Endothelial cell of umbilical vein (primary cell): ENCODE results near the gene PRXL2B. TPM values are rescaled to one million over a fixed set of nuclear protein-coding genes. Genes with fewer than 3 reads are reported as not detected.

Experiments
- BruUV-seq: library from RNA; stranded (reverse); fragments of 400-500 nt; replicated peaks from 2 replicates; lab custom pipeline; 2021; lab: Mats Ljungman, UMichigan
- CTCF ChIA-PET: fragments of 300-600, 350-600 bp; sonication (Branson Sonifier 250); formaldehyde crosslinking; loops from one replicate; lab custom pipeline; 2021; ENCODE audit warnings: antibody characterized with exemption, inconsistent platforms; lab: Charles Lee
- POLR2A ChIA-PET: fragments of 300-600, 350-600 bp; sonication (Branson Sonifier 250); formaldehyde crosslinking; loops from one replicate; lab custom pipeline; 2021; ENCODE audit warnings: antibody characterized with exemption, inconsistent platforms; lab: Charles Lee
- DNase-seq: peaks from one replicate; pipeline ENCODE4 v3.0.0-alpha.2; 2011; ENCODE audit warnings: low read depth, low spot score
- FAIRE-seq: peaks from 2 replicates; lab custom pipeline; 2011; peaks lifted over from hg19 to GRCh38; lab: Jason Lieb, UNC
- H2AFZ ChIP-seq: 2 replicates; pipeline ENCODE4 v1.6.0; 2012; ENCODE audit warnings: low read depth, low read length, control low read depth, inconsistent platforms
- H3K27ac ChIP-seq: 2 replicates; pipeline ENCODE4 v1.5.1; 2011; ENCODE audit warnings: low read depth, mild to moderate bottlenecking, control low read depth, low read length, moderate library complexity; ENCODE audit not compliant: insufficient read depth
- H3K27me3 ChIP-seq, 2 experiments: 2 replicates each; pipeline versions ENCODE4 v1.6.0 to v1.6.1; 2011; ENCODE audit warnings: low read length in 2 of 2, mixed read lengths in 1 of 2; ENCODE audit not compliant: control insufficient read depth in 2 of 2, insufficient read depth in 2 of 2
- H3K36me3 ChIP-seq, 2 experiments: 2 replicates in 1 of 2; 3 replicates in 1 of 2; pipeline ENCODE4 v1.5.1; 2011; ENCODE audit warnings: low read length in 2 of 2, mild to moderate bottlenecking in 1 of 2, moderate library complexity in 1 of 2; ENCODE audit not compliant: control insufficient read depth in 2 of 2, insufficient read depth in 2 of 2; ENCODE audit errors: extremely low read depth in 1 of 2
- H3K4me1 ChIP-seq: 3 replicates; pipeline ENCODE4 v1.5.1; 2011; ENCODE audit warnings: mild to moderate bottlenecking, low read length; ENCODE audit not compliant: control insufficient read depth, insufficient read depth; ENCODE audit errors: extremely low read depth
- H3K4me2 ChIP-seq: 2 replicates; pipeline ENCODE4 v1.6.1; 2011; ENCODE audit warnings: low read length, control low read depth, mixed read lengths; ENCODE audit not compliant: insufficient read depth
- H3K4me3 ChIP-seq, 3 experiments: fragments of 200-600 bp in 1 of 3; sonication (generic), shearing (Covaris generic) in 1 of 3; replicated peaks in 1 of 3; 2 replicates each; pipeline ENCODE4 v1.5.1; 2011 to 2016; ENCODE audit warnings: control low read depth in 3 of 3, low read length in 3 of 3, mild to moderate bottlenecking in 2 of 3, inconsistent platforms in 1 of 3, low read depth in 1 of 3, moderate library complexity in 1 of 3; ENCODE audit not compliant: insufficient read depth in 1 of 3
- H3K79me2 ChIP-seq: 2 replicates; pipeline ENCODE4 v1.6.0; 2012; ENCODE audit warnings: low read length, inconsistent platforms; ENCODE audit not compliant: control insufficient read depth, insufficient read depth
- H3K9ac ChIP-seq: replicated peaks from 2 replicates; pipeline ENCODE3; 2011; ENCODE audit warnings: low read length, control low read depth; ENCODE audit not compliant: insufficient read depth; ENCODE audit errors: extremely low read depth
- H3K9me1 ChIP-seq: replicated peaks from 3 replicates; pipeline ENCODE4 v1.6.0; 2011; ENCODE audit warnings: mild to moderate bottlenecking, low read length; ENCODE audit not compliant: control insufficient read depth, insufficient read depth; ENCODE audit errors: extremely low read depth
- H3K9me3 ChIP-seq: replicated peaks from 2 replicates; pipeline ENCODE4 v1.5.1; 2012; ENCODE audit warnings: low read length, inconsistent platforms; ENCODE audit not compliant: control insufficient read depth, insufficient read depth
- H4K20me1 ChIP-seq: replicated peaks from 2 replicates; pipeline ENCODE3; 2011; ENCODE audit warnings: mild to moderate bottlenecking, low read length; ENCODE audit not compliant: control insufficient read depth, insufficient read depth; ENCODE audit errors: extremely low read depth
- CTCF ChIP-seq, 2 donors: IDR thresholded peaks; 1 replicate in 1 of 2; 2 replicates in 1 of 2; pipeline ENCODE4 v1.5.1; 2011; ENCODE audit warnings: low read length in 2 of 2, mild to moderate bottlenecking in 2 of 2, moderate library complexity in 2 of 2, control low read depth in 1 of 2, inconsistent platforms in 1 of 2, low read depth in 1 of 2; ENCODE audit not compliant: insufficient read depth in 1 of 2; ENCODE audit errors: extremely low read depth in 1 of 2
- EZH2 ChIP-seq: IDR thresholded peaks from 2 replicates; pipeline ENCODE4 v1.6.1; 2012; ENCODE audit warnings: borderline replicate concordance, low read depth, mild to moderate bottlenecking, moderate library complexity, low read length, inconsistent platforms; ENCODE audit not compliant: severe bottlenecking
- FOS ChIP-seq: IDR thresholded peaks from 2 replicates; pipeline ENCODE4 v1.6.1; 2011; ENCODE audit warnings: mild to moderate bottlenecking, low read length, moderate library complexity, borderline replicate concordance; ENCODE audit not compliant: insufficient read depth
- GATA2 ChIP-seq: IDR thresholded peaks from 2 replicates; pipeline ENCODE4 v1.7.0; 2011; ENCODE audit warnings: low read depth, mild to moderate bottlenecking, moderate library complexity, mixed read lengths, low read length; ENCODE audit not compliant: insufficient read length, insufficient read depth
- JUN ChIP-seq: IDR thresholded peaks from 2 replicates; pipeline ENCODE4 v1.6.1; 2011; ENCODE audit warnings: borderline replicate concordance, low read depth; ENCODE audit not compliant: insufficient read length, insufficient read depth
- MAX ChIP-seq: IDR thresholded peaks from 2 replicates; pipeline ENCODE4 v1.6.1; 2011; ENCODE audit not compliant: insufficient read depth, insufficient read length
- MYC ChIP-seq: IDR thresholded peaks from one replicate; pipeline ENCODE4 v1.6.1; 2011; ENCODE audit warnings: mild to moderate bottlenecking, low read depth, low read length
- POLR2A ChIP-seq: IDR thresholded peaks from 2 replicates; pipeline ENCODE4 v1.6.1; 2012; ENCODE audit warnings: low read depth, mild to moderate bottlenecking, control low read depth, low read length
- POLR2AphosphoS5 ChIP-seq: IDR thresholded peaks from 2 replicates; pipeline ENCODE4 v1.6.1; 2012; ENCODE audit warnings: low read depth, mild to moderate bottlenecking, control low read depth, low read length, moderate library complexity; ENCODE audit not compliant: insufficient read depth
- dilution Hi-C: fragments of 300-500 bp; cut with MboI; formaldehyde crosslinking; loops from one replicate; pipeline ENCODE4 v1.15.0; 2019; ENCODE audit warnings: low sequenced_read_pairs; ENCODE audit not compliant: extremely low pct_ligation_motif_present
- intact Hi-C: fragments of 100-400 bp; cut with micrococcal nuclease; formaldehyde crosslinking; loops from one replicate; pipeline ENCODE4 v1.10.0; 2022
- polyA plus RNA-seq, 4 experiments: library from polyadenylated mRNA; depleted of rRNA in 3 of 4; stranded (reverse) in 3 of 4; unstranded in 1 of 4; fragments of >200 nt; gene quantifications; 2 replicates each; pipeline versions ENCODE4 v1.2.1 to v1.2.3, GENCODE V29; 2011 to 2012; ENCODE audit warnings: missing spikeins in 1 of 4
- total RNA-seq: library from RNA; stranded (reverse); gene quantifications from 2 replicates; pipeline ENCODE4 v1.2.3, GENCODE V29; 2021

Gene PRXL2B
- total and polyA plus RNA-seq, 2 donors (not counting 3 experiments of a cell fraction or from before 2014, with no cell fraction given), result 29.6 to 55.8 TPM

- H3K27ac ChIP-seq, result peak overlapping the region; percentile 87
- intact Hi-C loops (loop anchor here (1.0 to 2.0 kb wide), 7 partner anchors 31 to 357 kb away; partner anchors contain the start of gene FAAP20), dilution Hi-C loops (no loop called here)
- peaks cover 27% of the 10 kb centered on the region for H3K4me1 ChIP-seq
- BruUV-seq, result no TSS peak
- no peak for TF ChIP-seq MYC
- TF ChIP-seq JUN, result no peak
- TF ChIP-seq POLR2A, result no peak
- no peak for TF ChIP-seq CTCF (IDR thresholded peaks at IDR 0.05; ENCODE audit: extremely low read depth in 1 of 2, insufficient read depth in 1 of 2, low read depth in 1 of 2, low read length in 2 of 2)
- no peak for TF ChIP-seq GATA2
- TF ChIP-seq MAX, result no peak
- TF ChIP-seq EZH2, result no peak
- TF ChIP-seq FOS, result no peak
- TF ChIP-seq POLR2AphosphoS5, result no peak
- no peak for FAIRE-seq
- peak overlapping the region; percentile 77 for H3K4me2 ChIP-seq
- POLR2A ChIA-PET, result interaction anchor here (1.0 kb wide), 1 partner anchor 21 kb away, joined by 3 read pairs; the partner anchor contains the start of gene PANK4
- H3K4me3 ChIP-seq, result peak overlapping the region; percentile 16 to 67 (median 51)
- no peaks in the 10 kb centered on the region for H4K20me1 ChIP-seq
- no peak for DNase-seq
- H3K27me3 ChIP-seq, result no peaks in the 10 kb centered on the region
- peak overlapping the region; percentile 24 for H3K9ac ChIP-seq
- H3K9me1 ChIP-seq, result no peaks in the 10 kb centered on the region
- no peaks in the 10 kb centered on the region for H3K9me3 ChIP-seq
- peak overlapping the region; percentile 84 for H2AFZ ChIP-seq
- CTCF ChIA-PET, result interaction anchor here (0.8 to 2.5 kb wide), 15 partner anchors 9 to 352 kb away, joined by 3 to 20 read pairs (median 5); partner anchors contain the start of genes FAAP20, PANK4, PEX10 and TNFRSF14
- H3K79me2 ChIP-seq, result no peaks in the 10 kb centered on the region
- H3K36me3 ChIP-seq, result no peaks in the 10 kb centered on the region
These were observed 39.1 kb upstream of the PRXL2B start for GRCh38 chr1:2547210-2548067.
